PC-3 (cell line): Measurements from ENCODE around the gene CACNA1B. TPM values are rescaled to one million over a fixed set of nuclear protein-coding genes. Genes with fewer than 3 reads are reported as not detected.
"Not testable (repeated sequence)": the region's sequence is repeated elsewhere in the genome, so short reads cannot be mapped to it uniquely, and the experiment has no call there.

ENCODE experiments used
- ATAC-seq: fragments of 200-7000 bp; cut with Tn5 transposase; 2 replicates; pipeline ENCODE4 v1.9.1; 2020; ENCODE audit warnings: mild to moderate bottlenecking, moderate library complexity
- BruUV-seq: library from RNA; stranded (reverse); fragments of 400-500 nt; replicated peaks from 2 replicates; lab custom pipeline; 2021; lab: Mats Ljungman, UMichigan
- CTCF ChIA-PET: fragments of 300-600 bp; sonication (Branson Sonifier 250); formaldehyde crosslinking; loops from one replicate; lab custom pipeline; 2022; ENCODE audit warnings: antibody characterized with exemption; lab: Charles Lee
- POLR2A ChIA-PET: fragments of 300-600 bp; sonication (Branson Sonifier 250); formaldehyde crosslinking; loops from one replicate; lab custom pipeline; 2022; ENCODE audit warnings: antibody characterized with exemption; ENCODE audit not compliant: unreplicated experiment; lab: Charles Lee
- DNase-seq: peaks from one replicate; pipeline ENCODE4 v3.0.0-alpha.2; 2015
- H2AFZ ChIP-seq: fragments of 300-600 bp; sonication (generic); 2 replicates; pipeline ENCODE4 v1.6.0; 2016; ENCODE audit warnings: antibody characterized with exemption, low read length
- H3F3A ChIP-seq: fragments of 300-600 bp; sonication (generic); one replicate; pipeline ENCODE4 v1.6.0; 2017; ENCODE audit warnings: antibody characterized with exemption, low read length, control low read depth, mild to moderate bottlenecking; ENCODE audit not compliant: unreplicated experiment
- H3K27ac ChIP-seq: fragments of 300-600 bp; sonication (generic); 2 replicates; pipeline ENCODE4 v1.5.1; 2016; ENCODE audit warnings: mild to moderate bottlenecking, low read length
- H3K27me3 ChIP-seq: fragments of 300-600 bp; sonication (generic); 2 replicates; pipeline ENCODE4 v1.6.1; 2016; ENCODE audit warnings: low read length, mixed read lengths
- H3K36me3 ChIP-seq: fragments of 300-600 bp; sonication (generic); 2 replicates; pipeline ENCODE4 v1.6.1; 2016; ENCODE audit warnings: low read depth, mixed run types, low read length, mixed read lengths
- H3K4me1 ChIP-seq: fragments of 300-600 bp; sonication (generic); 2 replicates; pipeline ENCODE4 v1.5.1; 2016; ENCODE audit warnings: low read length; ENCODE audit not compliant: insufficient read depth
- H3K4me2 ChIP-seq: fragments of 300-600 bp; sonication (generic); 2 replicates; pipeline ENCODE4 v1.6.0; 2016; ENCODE audit warnings: low read length
- H3K4me3 ChIP-seq: fragments of 300-600 bp; sonication (generic); 2 replicates; pipeline ENCODE4 v1.5.1; 2016; ENCODE audit warnings: mild to moderate bottlenecking, low read length, mixed read lengths
- H3K79me2 ChIP-seq: fragments of 300-600 bp; sonication (generic); 2 replicates; pipeline ENCODE4 v1.6.1; 2017; ENCODE audit warnings: low read length, mixed read lengths
- H3K9ac ChIP-seq: fragments of 300-600 bp; sonication (generic); 2 replicates; pipeline ENCODE4 v1.6.0; 2016; ENCODE audit warnings: mild to moderate bottlenecking, low read length
- H3K9me2 ChIP-seq: fragments of 300-600 bp; sonication (generic); replicated peaks from 2 replicates; pipeline ENCODE4 v1.6.1; 2016; ENCODE audit warnings: mixed run types, low read length, mixed read lengths
- H3K9me3 ChIP-seq: fragments of 300-600 bp; sonication (generic); 2 replicates; pipeline ENCODE4 v1.6.1; 2016; ENCODE audit warnings: low read length, mixed read lengths
- H4K20me1 ChIP-seq: fragments of 300-600 bp; sonication (generic); 2 replicates; pipeline ENCODE4 v1.6.1; 2016; ENCODE audit warnings: low read length, mixed read lengths
- CTCF ChIP-seq: fragments of 300-600 bp; sonication (generic); conservative IDR thresholded peaks from 2 replicates; pipeline ENCODE4 v1.5.1; 2017; ENCODE audit warnings: antibody characterized with exemption, low read depth, mild to moderate bottlenecking, low read length
- EZH2 ChIP-seq: fragments of 300-600 bp; sonication (generic); IDR thresholded peaks from one replicate; pipeline ENCODE4 v1.6.1; 2017; ENCODE audit warnings: antibody characterized with exemption, mild to moderate bottlenecking, low read length; ENCODE audit not compliant: unreplicated experiment
- EZH2phosphoT487 ChIP-seq: fragments of 300-600 bp; sonication (generic); IDR thresholded peaks from 2 replicates; pipeline ENCODE4 v1.6.1; 2018; ENCODE audit warnings: mild to moderate bottlenecking, antibody characterized with exemption, low read length, borderline replicate concordance
- intact Hi-C: fragments of 100-400 bp; cut with micrococcal nuclease; formaldehyde crosslinking; loops from 2 replicates; pipeline ENCODE4 v1.9.0; 2023
- total RNA-seq: library from RNA; depleted of rRNA; stranded (reverse); fragments of >200 nt; gene quantifications from 2 replicates; pipeline ENCODE4 v1.2.3, GENCODE V29; 2014

The CACNA1B gene
- total RNA-seq, 1 experiment from 2014 or later, result not detected

GRCh38 chr9:138122201-138122600 lies 244.6 kb downstream of the CACNA1B start:
- ChIA-PET POLR2A (no interaction called here), CTCF (no interaction called here)
- no peaks in the 10 kb centered on the region for H3K79me2 ChIP-seq
- intact Hi-C loops, result no loop called here
- no peak overlapping the region for H3K9ac ChIP-seq
- ATAC-seq (no peak), DNase-seq (no peak)
- H3K9me2 ChIP-seq, result no peaks in the 10 kb centered on the region
- H3K4me1 ChIP-seq, result no peaks in the 10 kb centered on the region
- H3F3A ChIP-seq, result no peaks in the 10 kb centered on the region
- no peaks in the 10 kb centered on the region for H3K36me3 ChIP-seq
- H3K9me3 ChIP-seq, result no peaks in the 10 kb centered on the region
- 0 out of 2 replicates have a peak, but pooled peaks cover 5% of the 10 kb centered on the region for H3K27me3 ChIP-seq
- no peaks in the 10 kb centered on the region for H4K20me1 ChIP-seq
- H2AFZ ChIP-seq, result no peak overlapping the region
- H3K4me3 ChIP-seq, result no peak overlapping the region
- no TSS peak for BruUV-seq
- no peak overlapping the region for H3K27ac ChIP-seq
- no peak overlapping the region for H3K4me2 ChIP-seq
- no peak for TF ChIP-seq EZH2phosphoT487
- no peak for TF ChIP-seq CTCF
- no peak for TF ChIP-seq EZH2

GRCh38 chr9:138122676-138123075 lies 245.1 kb downstream of the CACNA1B start:
- BruUV-seq, result no TSS peak
- ChIA-PET CTCF (no interaction called here), POLR2A (no interaction called here)
- no peak overlapping the region for H3K4me2 ChIP-seq
- H3K4me3 ChIP-seq, result no peak overlapping the region
- no peaks in the 10 kb centered on the region for H3K9me3 ChIP-seq
- 0 out of 2 replicates have a peak, but pooled peaks cover 5% of the 10 kb centered on the region for H3K27me3 ChIP-seq
- no peaks in the 10 kb centered on the region for H3K9me2 ChIP-seq
- no peaks in the 10 kb centered on the region for H3K4me1 ChIP-seq
- no peaks in the 10 kb centered on the region for H4K20me1 ChIP-seq
- H3K79me2 ChIP-seq, result no peaks in the 10 kb centered on the region
- DNase-seq, result no peak
- H3K36me3 ChIP-seq, result no peaks in the 10 kb centered on the region
- TF ChIP-seq CTCF, result no peak
- no peak for TF ChIP-seq EZH2
- no peak for TF ChIP-seq EZH2phosphoT487
- H3F3A ChIP-seq, result no peaks in the 10 kb centered on the region
- H2AFZ ChIP-seq, result no peak overlapping the region
- intact Hi-C loops, result no loop called here
- no peak for ATAC-seq
- H3K9ac ChIP-seq, result no peak overlapping the region
- no peak overlapping the region for H3K27ac ChIP-seq

GRCh38 chr9:138123086-138123485 lies 245.5 kb downstream of the CACNA1B start:
- ChIA-PET CTCF (no interaction called here), POLR2A (no interaction called here)
- intact Hi-C loops, result no loop called here
- no peaks in the 10 kb centered on the region for H3K79me2 ChIP-seq
- no peak overlapping the region for H3K27ac ChIP-seq
- BruUV-seq, result no TSS peak
- H3K36me3 ChIP-seq, result no peaks in the 10 kb centered on the region
- H3K9me3 ChIP-seq, result no peaks in the 10 kb centered on the region
- H3K9me2 ChIP-seq, result no peaks in the 10 kb centered on the region
- H4K20me1 ChIP-seq, result no peaks in the 10 kb centered on the region
- no peak overlapping the region for H3K4me2 ChIP-seq
- TF ChIP-seq CTCF (no peak), EZH2 (no peak), EZH2phosphoT487 (no peak)
- ATAC-seq, result no peak
- no peaks in the 10 kb centered on the region for H3K4me1 ChIP-seq
- H3K9ac ChIP-seq, result no peak overlapping the region
- H2AFZ ChIP-seq, result no peak overlapping the region
- no peak for DNase-seq
- H3K27me3 ChIP-seq, result 0 out of 2 replicates have a peak, but pooled peaks cover 5% of the 10 kb centered on the region
- H3K4me3 ChIP-seq, result no peak overlapping the region
- H3F3A ChIP-seq, result no peaks in the 10 kb centered on the region

- H3K9ac ChIP-seq, POLR2A ChIA-PET, DNase-seq, CTCF ChIA-PET, H3F3A ChIP-seq, H3K4me2 ChIP-seq, H3K79me2 ChIP-seq, BruUV-seq, H3K4me1 ChIP-seq, H4K20me1 ChIP-seq, H3K36me3 ChIP-seq, H3K9me2 ChIP-seq, H3K4me3 ChIP-seq, ATAC-seq, H2AFZ ChIP-seq, H3K9me3 ChIP-seq, H3K27ac ChIP-seq, intact Hi-C loops, H3K27me3 ChIP-seq: not testable (repeated sequence)
Measured at GRCh38 chr9:138126090-138126857, 248.7 kb downstream of the CACNA1B start.
